Sigmoid colon (tissue), 7 donors: Measurements from ENCODE around the gene MAT2B. TPM values are rescaled to one million over a fixed set of nuclear protein-coding genes. Genes with fewer than 3 reads are reported as not detected.
A peak's percentile ranks its signal among the peaks of the same experiment; 100 is the strongest.

Experiments used
- DNase-seq: peaks from one replicate; pipeline ENCODE4 v3.0.0-alpha.2; 2019
- H3K27ac ChIP-seq, 4 donors: fragments of 200-600 bp; sonication (generic); one replicate each; pipeline ENCODE4 v1.5.1; 2016 to 2019; ENCODE audit warnings: mild to moderate bottlenecking in 1 of 4
- H3K27me3 ChIP-seq, 3 donors: fragments of 200-600 bp; sonication (generic); one replicate each; pipeline ENCODE4 v1.5.1; 2019; ENCODE audit warnings: mild to moderate bottlenecking in 1 of 3
- H3K36me3 ChIP-seq, 4 donors: fragments of 200-600 bp; sonication (generic); one replicate each; pipeline ENCODE4 v1.5.1; 2016 to 2019
- H3K4me1 ChIP-seq, 4 donors: fragments of 200-600 bp; sonication (generic); one replicate each; pipeline ENCODE4 v1.5.1; 2017 to 2019
- H3K4me3 ChIP-seq, 4 donors: fragments of 200-600 bp; sonication (generic); one replicate each; pipeline ENCODE4 v1.5.1; 2017 to 2019; ENCODE audit warnings: mild to moderate bottlenecking in 2 of 4, moderate library complexity in 1 of 4
- H3K9me3 ChIP-seq, 4 donors: fragments of 200-600 bp in 3 of 4; sonication (generic) in 3 of 4; one replicate each; pipeline versions ENCODE4 v1.5.1 to v1.6.1; 2013 to 2019
- EP300 ChIP-seq, 4 donors: sonication (generic); formaldehyde crosslinking; IDR thresholded peaks; one replicate each; pipeline ENCODE4 v1.6.1; 2017; ENCODE audit warnings: antibody characterized with exemption in 4 of 4
- POLR2A ChIP-seq, 2 donors: fragments of 450-650 bp; IDR thresholded peaks; one replicate each; pipeline ENCODE4 v1.6.1; 2016; ENCODE audit warnings: antibody characterized with exemption in 2 of 2, mild to moderate bottlenecking in 2 of 2, moderate library complexity in 2 of 2
- POLR2AphosphoS5 ChIP-seq, 4 donors: sonication (generic); formaldehyde crosslinking; IDR thresholded peaks; one replicate each; pipeline ENCODE4 v1.6.1; 2017; ENCODE audit warnings: antibody characterized with exemption in 4 of 4
- WGBS, 2 donors: extraction: QIAGEN DNeasy Blood & Tissue Kit; methylation state at CpG; one replicate each; pipeline ENCODE4 v1.1.7; 2013; 5-methylcytosine and 5-hydroxymethylcytosine counted together
- intact Hi-C: fragments of 100-400 bp; cut with DNase I; formaldehyde crosslinking; loops from one replicate; pipeline ENCODE4 v1.15.1; 2023
- polyA plus RNA-seq, 3 donors: library from polyadenylated mRNA; stranded (reverse); fragments of 200-250 nt; gene quantifications; one replicate each; pipeline ENCODE4 v1.2.3, GENCODE V29; 2013
- total RNA-seq, 4 donors: library from RNA; depleted of rRNA; stranded (reverse); fragments of >200 nt; gene quantifications; one replicate each; pipeline ENCODE4 v1.1.0, GENCODE V29; 2016
- TF ChIP-seq, protein P1 (sequence below), 4 experiments: fragments of 450-650 bp in 3 of 4; fragments of 200-600 bp in 1 of 4; IDR thresholded peaks; one replicate each; pipeline ENCODE4 v1.5.1; 2016 to 2019; ENCODE audit warnings: antibody characterized with exemption in 4 of 4, mild to moderate bottlenecking in 3 of 4, moderate library complexity in 2 of 4
- donor health status: healthy with polysubstance abuse.
- donor health status: Bipolar disorder and iron deficiency.
- donor health status: healthy.

The MAT2B gene
- total and polyA plus RNA-seq, 7 donors = 41.5 to 100 (median 80.5) TPM

DNA sequence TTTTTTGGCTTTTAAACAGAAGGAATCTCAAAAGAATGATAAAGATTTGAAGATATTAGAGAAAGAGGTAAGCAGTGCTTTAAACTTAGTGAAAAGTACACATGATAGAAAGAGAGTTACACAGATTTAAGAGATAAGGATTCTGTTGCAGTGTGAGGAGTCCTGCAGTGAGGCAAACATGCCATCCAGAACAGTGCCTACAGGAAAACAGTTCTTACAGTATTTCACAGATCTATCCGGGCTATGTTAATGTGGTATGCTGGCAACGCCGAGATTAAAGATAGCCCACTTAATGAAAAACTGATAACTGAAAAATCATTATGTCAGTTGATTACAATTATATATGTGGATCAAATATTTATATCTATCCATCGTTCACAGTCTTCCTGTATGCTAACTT, 37.7 kb upstream of the MAT2B start:
- TF ChIP-seq, protein P1, sequence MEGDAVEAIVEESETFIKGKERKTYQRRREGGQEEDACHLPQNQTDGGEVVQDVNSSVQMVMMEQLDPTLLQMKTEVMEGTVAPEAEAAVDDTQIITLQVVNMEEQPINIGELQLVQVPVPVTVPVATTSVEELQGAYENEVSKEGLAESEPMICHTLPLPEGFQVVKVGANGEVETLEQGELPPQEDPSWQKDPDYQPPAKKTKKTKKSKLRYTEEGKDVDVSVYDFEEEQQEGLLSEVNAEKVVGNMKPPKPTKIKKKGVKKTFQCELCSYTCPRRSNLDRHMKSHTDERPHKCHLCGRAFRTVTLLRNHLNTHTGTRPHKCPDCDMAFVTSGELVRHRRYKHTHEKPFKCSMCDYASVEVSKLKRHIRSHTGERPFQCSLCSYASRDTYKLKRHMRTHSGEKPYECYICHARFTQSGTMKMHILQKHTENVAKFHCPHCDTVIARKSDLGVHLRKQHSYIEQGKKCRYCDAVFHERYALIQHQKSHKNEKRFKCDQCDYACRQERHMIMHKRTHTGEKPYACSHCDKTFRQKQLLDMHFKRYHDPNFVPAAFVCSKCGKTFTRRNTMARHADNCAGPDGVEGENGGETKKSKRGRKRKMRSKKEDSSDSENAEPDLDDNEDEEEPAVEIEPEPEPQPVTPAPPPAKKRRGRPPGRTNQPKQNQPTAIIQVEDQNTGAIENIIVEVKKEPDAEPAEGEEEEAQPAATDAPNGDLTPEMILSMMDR (IDR thresholded peaks at IDR 0.05) = no peak
- TF ChIP-seq EP300 (IDR thresholded peaks at IDR 0.05) = no peak
- TF ChIP-seq POLR2A (IDR thresholded peaks at IDR 0.05) = no peak
- TF ChIP-seq POLR2AphosphoS5 (IDR thresholded peaks at IDR 0.05) = no peak
- no peaks in the 10 kb centered on the region for H3K9me3 ChIP-seq
- 89 to 94% methylated on average over 4 of the region's 4 CpGs for WGBS, 2 donors
- no peaks in the 10 kb centered on the region for H3K4me1 ChIP-seq
- no peak overlapping the region for H3K27ac ChIP-seq
- H3K27me3 ChIP-seq = no peaks in the 10 kb centered on the region
- no peak overlapping the region for H3K4me3 ChIP-seq
- intact Hi-C loops = no loop called here
- no peak for DNase-seq
- no peaks in the 10 kb centered on the region for H3K36me3 ChIP-seq

DNA sequence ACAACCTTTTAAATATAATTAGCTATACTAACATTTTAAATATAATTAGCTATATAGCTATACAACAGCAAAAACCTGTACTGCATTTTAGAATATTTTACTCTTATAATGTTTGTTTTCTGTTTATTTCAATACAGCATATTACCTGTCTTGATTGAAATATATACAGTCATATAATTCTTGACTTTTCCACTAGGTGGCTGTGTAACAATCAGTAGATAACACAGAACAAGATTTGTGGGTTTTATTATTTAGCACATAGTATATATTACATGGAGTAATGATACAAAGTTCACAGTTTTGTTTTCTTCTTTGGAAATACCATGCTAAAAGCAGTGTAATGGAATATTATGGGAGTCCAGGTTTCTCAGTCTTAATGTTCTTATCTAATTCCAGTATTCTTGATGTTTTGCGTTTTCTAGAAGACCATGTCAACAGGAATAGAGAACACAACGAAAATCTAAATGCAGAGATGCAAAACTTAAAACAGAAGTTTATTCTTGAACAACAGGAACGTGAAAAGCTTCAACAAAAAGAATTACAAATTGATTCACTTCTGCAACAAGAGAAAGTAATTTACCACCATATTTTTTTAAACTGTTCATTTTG, 31.7 kb upstream of the MAT2B start:
- intact Hi-C loops = no loop called here
- Histone ChIP-seq H3K4me3 (no peak overlapping the region), H3K36me3 (no peaks in the 10 kb centered on the region)

DNA sequence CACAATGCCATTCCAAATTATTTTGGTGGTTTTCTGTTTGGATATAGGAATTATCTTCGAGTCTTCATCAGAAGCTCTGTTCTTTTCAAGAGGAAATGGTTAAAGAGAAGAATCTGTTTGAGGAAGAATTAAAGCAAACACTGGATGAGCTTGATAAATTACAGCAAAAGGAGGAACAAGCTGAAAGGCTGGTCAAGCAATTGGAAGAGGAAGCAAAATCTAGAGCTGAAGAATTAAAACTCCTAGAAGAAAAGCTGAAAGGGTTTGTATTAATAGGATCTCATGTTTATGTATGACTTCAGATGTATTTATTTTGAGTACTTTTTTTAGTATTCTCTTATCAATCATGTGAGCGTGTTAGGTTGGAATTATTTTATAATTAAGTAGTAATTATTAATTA, 30.0 kb upstream of the MAT2B start:
- Histone ChIP-seq H3K9me3 (no peaks in the 10 kb centered on the region), H3K4me1 (no peaks in the 10 kb centered on the region), H3K4me3 (no peak overlapping the region), H3K27ac (no peak overlapping the region), H3K36me3 (no peaks in the 10 kb centered on the region), H3K27me3 (no peaks in the 10 kb centered on the region)
- 89 to 91% methylated on average over 2 of the region's 2 CpGs for WGBS, 2 donors
- TF ChIP-seq POLR2A (IDR thresholded peaks at IDR 0.05) (no peak), POLR2AphosphoS5 (IDR thresholded peaks at IDR 0.05) (no peak)
- intact Hi-C loops = no loop called here
- DNase-seq = no peak

More for the DNA sequence above, 31.7 kb upstream of the MAT2B start:
- H3K4me1 ChIP-seq = no peaks in the 10 kb centered on the region
- DNase-seq = no peak
- H3K27me3 ChIP-seq = no peaks in the 10 kb centered on the region
- 93 to 94% methylated on average over 3 of the region's 3 CpGs for WGBS, 2 donors
- no peak overlapping the region for H3K27ac ChIP-seq
- H3K9me3 ChIP-seq = no peaks in the 10 kb centered on the region
- TF ChIP-seq EP300 (IDR thresholded peaks at IDR 0.05) (no peak), POLR2A (IDR thresholded peaks at IDR 0.05) (no peak), POLR2AphosphoS5 (IDR thresholded peaks at IDR 0.05) (no peak)
- TF ChIP-seq, protein P1 (IDR thresholded peaks at IDR 0.05) = peak in 3 of 4 experiments; percentile 18 to 34 (median 19)

DNA sequence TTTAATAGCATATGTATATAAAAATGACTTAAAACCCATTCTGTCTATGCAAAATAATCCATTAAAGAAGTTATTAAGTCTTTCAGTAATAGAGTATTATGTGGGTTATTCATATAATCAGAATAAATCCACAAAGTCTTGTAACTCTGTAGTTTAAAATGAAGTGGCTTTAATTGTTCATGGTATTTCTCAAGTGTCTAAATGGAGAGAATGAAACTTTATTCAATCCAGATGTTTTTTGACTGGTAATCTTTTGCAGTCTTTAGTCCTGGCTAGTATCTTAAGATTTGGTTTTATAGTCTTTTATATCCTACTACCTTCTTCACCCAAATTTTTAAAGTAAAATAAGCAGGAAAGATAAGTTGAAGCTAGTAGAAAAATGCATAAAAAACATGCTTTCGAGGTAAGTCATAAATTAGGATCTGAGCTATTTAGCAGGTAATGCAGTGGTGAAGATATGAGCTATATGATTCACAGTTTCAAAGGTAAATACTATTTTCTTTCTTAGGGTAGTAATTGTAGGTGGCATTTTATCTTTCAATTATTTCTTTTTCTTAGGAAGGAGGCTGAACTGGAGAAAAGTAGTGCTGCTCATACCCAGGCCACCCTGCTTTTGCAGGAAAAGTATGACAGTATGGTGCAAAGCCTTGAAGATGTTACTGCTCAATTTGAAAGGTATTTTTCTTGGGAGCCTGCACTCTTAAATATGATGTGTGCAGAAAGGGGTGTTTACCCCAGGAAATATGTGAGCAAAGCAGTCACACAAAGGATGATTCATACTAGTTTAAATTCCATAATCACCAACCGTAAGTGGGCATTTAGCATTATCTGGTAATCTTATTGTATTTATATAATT, 27.1 kb upstream of the MAT2B start:
- Histone ChIP-seq H3K4me3 (no peak overlapping the region), H3K36me3 (no peaks in the 10 kb centered on the region), H3K27ac (no peak overlapping the region), H3K4me1 (no peaks in the 10 kb centered on the region), H3K27me3 (no peaks in the 10 kb centered on the region), H3K9me3 (no peaks in the 10 kb centered on the region)
- intact Hi-C loops = no loop called here
- DNase-seq = no peak
- no peak for TF ChIP-seq POLR2A (IDR thresholded peaks at IDR 0.05)
- no peak for TF ChIP-seq POLR2AphosphoS5 (IDR thresholded peaks at IDR 0.05)
- TF ChIP-seq EP300 (IDR thresholded peaks at IDR 0.05) = no peak
- TF ChIP-seq, protein P1 (IDR thresholded peaks at IDR 0.05) = no peak
- WGBS, 2 donors = 89 to 94% methylated on average over 2 of the region's 2 CpGs

DNA sequence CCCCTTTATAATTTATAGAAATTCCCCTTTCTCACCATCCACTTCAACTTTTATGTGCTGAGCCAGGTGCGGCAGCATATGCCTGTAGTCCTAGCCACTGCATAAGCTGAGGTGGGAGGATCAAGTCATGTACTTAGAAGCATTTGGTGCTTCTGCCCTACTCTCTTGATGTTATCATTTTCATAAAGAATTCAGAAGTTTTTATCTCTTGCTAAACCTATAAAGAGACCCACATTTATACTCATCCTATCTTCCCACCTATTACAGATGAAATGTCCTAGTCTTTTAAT, 26.5 kb upstream of the MAT2B start:
- no peaks in the 10 kb centered on the region for H3K4me1 ChIP-seq
- H3K36me3 ChIP-seq = no peaks in the 10 kb centered on the region
- H3K9me3 ChIP-seq = no peaks in the 10 kb centered on the region
- DNase-seq = no peak
- no peaks in the 10 kb centered on the region for H3K27me3 ChIP-seq
- no peak overlapping the region for H3K4me3 ChIP-seq
- H3K27ac ChIP-seq = no peak overlapping the region
- TF ChIP-seq POLR2AphosphoS5 (IDR thresholded peaks at IDR 0.05) (no peak), POLR2A (IDR thresholded peaks at IDR 0.05) (no peak), EP300 (IDR thresholded peaks at IDR 0.05) (no peak)
- TF ChIP-seq, protein P1 (IDR thresholded peaks at IDR 0.05) = no peak
- WGBS, 2 donors = 89 to 91% methylated on average over 1 of the region's 1 CpG
- intact Hi-C loops = no loop called here
